DND-41 (cell line): ENCODE measurements around the gene HOGA1.
A peak's percentile ranks its signal among the peaks of the same experiment; 100 is the strongest.

ENCODE experiments used
- ATAC-seq: fragments of 200-7000 bp; cut with Tn5 transposase; 3 replicates; pipeline ENCODE4 v1.9.1; 2021; ENCODE audit warnings: low read depth; ENCODE audit not compliant: insufficient read depth
- DNase-seq: peaks from one replicate; pipeline ENCODE4 v3.0.0-alpha.2; 2020
- H2AFZ ChIP-seq: 2 replicates; pipeline ENCODE4 v1.6.0; 2012; ENCODE audit warnings: low read depth, low read length
- H3K27ac ChIP-seq: 2 replicates; pipeline ENCODE4 v1.5.1; 2012; ENCODE audit warnings: low read length, inconsistent platforms
- H3K27me3 ChIP-seq: fragments of 200-600 bp; sonication (generic); 2 replicates; pipeline ENCODE4 v1.6.0; 2012; ENCODE audit warnings: low read length, mild to moderate bottlenecking, inconsistent platforms; ENCODE audit not compliant: insufficient read depth, poor library complexity
- H3K36me3 ChIP-seq: 2 replicates; pipeline ENCODE4 v1.5.1; 2012; ENCODE audit warnings: low read length, inconsistent platforms; ENCODE audit not compliant: insufficient read depth
- H3K4me1 ChIP-seq: 2 replicates; pipeline ENCODE4 v1.5.1; 2012; ENCODE audit warnings: mild to moderate bottlenecking, low read length; ENCODE audit not compliant: insufficient read depth
- H3K4me2 ChIP-seq: 2 replicates; pipeline ENCODE4 v1.6.0; 2012; ENCODE audit warnings: mild to moderate bottlenecking, moderate library complexity, low read length, inconsistent platforms; ENCODE audit not compliant: insufficient read depth
- H3K4me3 ChIP-seq, 2 experiments: fragments of 200-600 bp in 1 of 2; shearing (Covaris generic) in 1 of 2; 2 replicates each; pipeline ENCODE4 v1.5.1; 2012 to 2016; ENCODE audit warnings: inconsistent platforms in 2 of 2, low read length in 2 of 2, mild to moderate bottlenecking in 2 of 2, low read depth in 1 of 2, moderate library complexity in 1 of 2
- H3K79me2 ChIP-seq: 2 replicates; pipeline ENCODE4 v1.6.0; 2012; ENCODE audit warnings: low read length, inconsistent platforms; ENCODE audit not compliant: insufficient read depth
- H3K9ac ChIP-seq: 2 replicates; pipeline ENCODE4 v1.6.0; 2012; ENCODE audit warnings: low read depth, mild to moderate bottlenecking, inconsistent platforms, low read length, moderate library complexity
- H3K9me3 ChIP-seq: 2 replicates; pipeline ENCODE4 v1.5.1; 2012; ENCODE audit warnings: low read length, moderate library complexity, mild to moderate bottlenecking, inconsistent platforms; ENCODE audit not compliant: insufficient read depth, severe bottlenecking
- H4K20me1 ChIP-seq: 2 replicates; pipeline ENCODE4 v1.6.0; 2012; ENCODE audit warnings: low read length; ENCODE audit not compliant: insufficient read depth
- EZH2 ChIP-seq: IDR thresholded peaks from 3 replicates; pipeline ENCODE4 v1.6.1; 2012; ENCODE audit warnings: borderline replicate concordance, low read depth, mild to moderate bottlenecking, moderate library complexity, low read length, inconsistent platforms; ENCODE audit not compliant: severe bottlenecking
- TF ChIP-seq, protein P1 (sequence below): IDR thresholded peaks from 2 replicates; pipeline ENCODE4 v1.5.1; 2012; ENCODE audit warnings: borderline replicate concordance, low read length, moderate library complexity, mild to moderate bottlenecking; ENCODE audit not compliant: poor library complexity, severe bottlenecking; ENCODE audit errors: extremely low read depth

The HOGA1 gene

GRCh38 chr10:97572214-97572989, 11.8 kb upstream of the HOGA1 start, which contains the start of gene ANKRD2:
TSS of gene ANKRD2 (plus strand) at chr10:97572779. CDS start at chr10:97572789, 10 bp downstream.
- Histone ChIP-seq H3K4me3 (no peak within 1 kb of the TSS), H3K4me1 (no peaks in the 10 kb centered on the region), H4K20me1 (no peaks in the 10 kb centered on the region), H3K79me2 (no peaks in the 10 kb centered on the region), H3K27ac (no peak within 1 kb of the TSS), H3K27me3 (no peaks in the 10 kb centered on the region), H2AFZ (peak within 1 kb of the TSS; percentile 75), H3K9ac (0 out of 2 replicates have a peak within 1 kb of the TSS, but pooled peaks have one; percentile 3), H3K4me2 (no peak within 1 kb of the TSS), H3K9me3 (no peaks in the 10 kb centered on the region), H3K36me3 (no peaks in the 10 kb centered on the region)
- TF ChIP-seq EZH2, result no peak
- TF ChIP-seq, protein P1, sequence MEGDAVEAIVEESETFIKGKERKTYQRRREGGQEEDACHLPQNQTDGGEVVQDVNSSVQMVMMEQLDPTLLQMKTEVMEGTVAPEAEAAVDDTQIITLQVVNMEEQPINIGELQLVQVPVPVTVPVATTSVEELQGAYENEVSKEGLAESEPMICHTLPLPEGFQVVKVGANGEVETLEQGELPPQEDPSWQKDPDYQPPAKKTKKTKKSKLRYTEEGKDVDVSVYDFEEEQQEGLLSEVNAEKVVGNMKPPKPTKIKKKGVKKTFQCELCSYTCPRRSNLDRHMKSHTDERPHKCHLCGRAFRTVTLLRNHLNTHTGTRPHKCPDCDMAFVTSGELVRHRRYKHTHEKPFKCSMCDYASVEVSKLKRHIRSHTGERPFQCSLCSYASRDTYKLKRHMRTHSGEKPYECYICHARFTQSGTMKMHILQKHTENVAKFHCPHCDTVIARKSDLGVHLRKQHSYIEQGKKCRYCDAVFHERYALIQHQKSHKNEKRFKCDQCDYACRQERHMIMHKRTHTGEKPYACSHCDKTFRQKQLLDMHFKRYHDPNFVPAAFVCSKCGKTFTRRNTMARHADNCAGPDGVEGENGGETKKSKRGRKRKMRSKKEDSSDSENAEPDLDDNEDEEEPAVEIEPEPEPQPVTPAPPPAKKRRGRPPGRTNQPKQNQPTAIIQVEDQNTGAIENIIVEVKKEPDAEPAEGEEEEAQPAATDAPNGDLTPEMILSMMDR, result peak; percentile 94
- ATAC-seq (peak; percentile 95), DNase-seq (peak; percentile 69)

GRCh38 chr10:97573021-97573420, 11.2 kb upstream of the HOGA1 start:
- Histone ChIP-seq H2AFZ (no peak overlapping the region), H3K4me1 (no peaks in the 10 kb centered on the region), H3K36me3 (no peaks in the 10 kb centered on the region), H3K27ac (no peak overlapping the region), H3K27me3 (no peaks in the 10 kb centered on the region), H3K4me2 (no peak overlapping the region), H3K9me3 (no peaks in the 10 kb centered on the region), H3K79me2 (no peaks in the 10 kb centered on the region), H3K4me3 (no peak overlapping the region), H3K9ac (no peak overlapping the region), H4K20me1 (no peaks in the 10 kb centered on the region)
- ATAC-seq (no peak), DNase-seq (no peak)
- TF ChIP-seq, protein P1, result no peak
- TF ChIP-seq EZH2, result no peak

- Histone ChIP-seq H3K4me3 (no peak overlapping the region), H3K9me3 (no peaks in the 10 kb centered on the region), H3K4me1 (no peaks in the 10 kb centered on the region), H3K9ac (no peak overlapping the region), H3K4me2 (no peak overlapping the region), H2AFZ (no peak overlapping the region), H4K20me1 (no peaks in the 10 kb centered on the region), H3K79me2 (no peaks in the 10 kb centered on the region), H3K27ac (no peak overlapping the region), H3K27me3 (no peaks in the 10 kb centered on the region), H3K36me3 (no peaks in the 10 kb centered on the region)
- TF ChIP-seq EZH2, result no peak
- TF ChIP-seq, protein P1, result no peak
- ATAC-seq (no peak), DNase-seq (no peak)
Measured at GRCh38 chr10:97573672-97574071, 10.5 kb upstream of the HOGA1 start.
